Caco-2 (cell line): ENCODE measurements around the gene HTT. TPM values are rescaled to one million over a fixed set of nuclear protein-coding genes. Genes with fewer than 3 reads are reported as not detected.

Source experiments
- BruUV-seq: library from RNA; stranded (reverse); fragments of 400-500 nt; replicated peaks from 2 replicates; lab custom pipeline; 2021; lab: Mats Ljungman, UMichigan
- CTCF ChIA-PET: fragments of 300-600 bp; sonication (Branson Sonifier 250); formaldehyde crosslinking; loops from one replicate; lab custom pipeline; 2022; ENCODE audit warnings: antibody characterized with exemption; lab: Charles Lee
- POLR2A ChIA-PET: fragments of 300-600 bp; sonication (Branson Sonifier 250); formaldehyde crosslinking; loops from one replicate; lab custom pipeline; 2022; ENCODE audit warnings: antibody characterized with exemption; lab: Charles Lee
- DNase-seq, 2 experiments: peaks; one replicate each; pipeline versions ENCODE4 v3.0.0 to v3.0.0-alpha.2; 2020 to 2022
- H3K27me3 ChIP-seq: replicated peaks from 2 replicates; pipeline ENCODE4 v1.6.0; 2011; ENCODE audit warnings: low read length; ENCODE audit not compliant: control insufficient read depth, insufficient read depth
- H3K36me3 ChIP-seq: 2 replicates; pipeline ENCODE4 v1.5.1; 2011; ENCODE audit warnings: low read length; ENCODE audit not compliant: control insufficient read depth, insufficient read depth
- H3K4me1 ChIP-seq: fragments of 250-450 bp; sonication (Bioruptor Pico); 2 replicates; pipeline ENCODE4 v1.5.1; 2020; ENCODE audit warnings: mild to moderate bottlenecking
- H3K4me3 ChIP-seq: 2 replicates; pipeline ENCODE4 v1.5.1; 2011; ENCODE audit warnings: low read depth, mild to moderate bottlenecking, control low read depth, low read length
- H3K9me3 ChIP-seq: fragments of 250-450 bp; sonication (Bioruptor Pico); 2 replicates; pipeline ENCODE4 v1.5.1; 2020; ENCODE audit warnings: mild to moderate bottlenecking, moderate library complexity
- H3K27ac Mint-ChIP-seq: one replicate; pipeline ENCODE4 v1.8.0; 2022; ENCODE audit warnings: mixed read lengths; ENCODE audit not compliant: unreplicated experiment
- H3K27me3 Mint-ChIP-seq: one replicate; pipeline ENCODE4 v1.8.0; 2022; ENCODE audit warnings: mixed read lengths; ENCODE audit not compliant: insufficient read depth, unreplicated experiment
- H3K36me3 Mint-ChIP-seq: one replicate; pipeline ENCODE4 v1.8.0; 2022; ENCODE audit warnings: mild to moderate bottlenecking, mixed read lengths; ENCODE audit not compliant: insufficient read depth, unreplicated experiment
- H3K4me1 Mint-ChIP-seq: one replicate; pipeline ENCODE4 v1.8.0; 2022; ENCODE audit warnings: low read depth, mixed read lengths; ENCODE audit not compliant: unreplicated experiment
- H3K4me3 Mint-ChIP-seq: one replicate; pipeline ENCODE4 v1.8.0; 2022; ENCODE audit warnings: mild to moderate bottlenecking, moderate library complexity, mixed read lengths; ENCODE audit not compliant: unreplicated experiment
- H3K9me3 Mint-ChIP-seq: one replicate; pipeline ENCODE4 v1.8.0; 2022; ENCODE audit warnings: mixed read lengths; ENCODE audit not compliant: unreplicated experiment
- CTCF ChIP-seq, 2 experiments: fragments of 200-600 bp in 1 of 2; IDR thresholded peaks; 1 replicate in 1 of 2; 2 replicates in 1 of 2; pipeline versions ENCODE4 v1.5.1 to v1.8.0; 2011 to 2022; ENCODE audit warnings: antibody characterized with exemption in 1 of 2, control low read depth in 1 of 2, inconsistent platforms in 1 of 2, low read depth in 1 of 2, low read length in 1 of 2, mild to moderate bottlenecking in 1 of 2, moderate library complexity in 1 of 2; ENCODE audit not compliant: insufficient read depth in 1 of 2, severe bottlenecking in 1 of 2, unreplicated experiment in 1 of 2
- intact Hi-C: fragments of 100-400 bp; cut with micrococcal nuclease; formaldehyde crosslinking; loops from one replicate; pipeline ENCODE4 v1.10.0; 2022; ENCODE audit not compliant: unreplicated experiment
- total RNA-seq: library from RNA; stranded (reverse); gene quantifications from 2 replicates; pipeline ENCODE4 v1.2.3, GENCODE V29; 2022

HTT gene
- total RNA-seq, 1 experiment from 2014 or later = 63.3 TPM

DNA sequence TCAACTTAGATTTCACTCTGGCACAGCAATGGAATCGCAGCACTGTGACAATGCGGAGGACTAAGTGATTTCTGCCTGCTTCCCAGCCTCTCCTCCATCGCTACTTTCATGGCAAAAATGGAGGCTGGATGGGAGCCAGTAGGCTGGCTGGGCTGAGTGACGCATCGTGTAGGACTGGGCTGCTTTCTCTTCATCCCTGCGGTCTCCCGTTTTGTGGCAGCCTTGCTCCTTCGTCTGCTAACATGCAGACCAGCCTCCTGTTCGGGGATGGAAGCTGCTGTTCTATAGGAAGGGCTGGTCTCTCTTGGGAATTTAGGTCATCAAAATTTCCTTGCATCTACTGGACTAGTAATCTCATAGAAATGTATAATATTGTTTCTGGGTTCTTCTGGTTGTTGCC, 202.5 kb downstream of the HTT start:
- H3K27ac Mint-ChIP-seq = no peak overlapping the region
- H3K4me3 Mint-ChIP-seq = no peak overlapping the region
- no peaks in the 10 kb centered on the region for H3K36me3 Mint-ChIP-seq
- POLR2A ChIA-PET = no interaction called here
- H3K27me3 Mint-ChIP-seq = peaks cover 16% of the 10 kb centered on the region
- no peak for TF ChIP-seq CTCF (IDR thresholded peaks at IDR 0.05; ENCODE audit: insufficient read depth in 1 of 2, low read depth in 1 of 2, low read length in 1 of 2, severe bottlenecking in 1 of 2, unreplicated experiment in 1 of 2)
- H3K4me1 Mint-ChIP-seq = no peaks in the 10 kb centered on the region
- Histone ChIP-seq H3K27me3 (no peaks in the 10 kb centered on the region), H3K36me3 (no peaks in the 10 kb centered on the region), H3K4me3 (no peak overlapping the region), H3K4me1 (no peaks in the 10 kb centered on the region), H3K9me3 (0 out of 2 replicates have a peak, but pooled peaks cover 3% of the 10 kb centered on the region)
- CTCF ChIA-PET = no interaction called here
- H3K9me3 Mint-ChIP-seq = no peaks in the 10 kb centered on the region
- BruUV-seq = no TSS peak
- DNase-seq = no peak
- intact Hi-C loops = no loop called here

DNA sequence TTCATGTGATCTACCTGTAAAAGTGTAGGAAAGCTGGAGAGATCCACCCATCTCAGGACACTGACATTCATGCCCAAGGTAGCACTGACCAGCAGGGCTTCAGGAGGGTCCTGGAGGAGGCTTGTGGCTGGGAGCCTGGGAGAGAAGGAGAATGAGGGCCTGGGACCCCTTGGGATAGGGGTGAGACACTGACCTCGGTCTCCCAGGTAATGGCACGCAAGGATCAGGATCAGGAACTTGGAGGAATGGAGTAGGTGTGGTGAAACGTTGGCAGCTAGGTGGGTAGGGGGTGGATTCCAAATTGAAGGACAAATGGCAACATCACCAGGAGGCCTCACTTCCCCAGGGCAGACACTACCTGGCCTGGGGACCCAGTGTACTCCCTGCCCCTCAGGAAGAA, 206.0 kb downstream of the HTT start:
- Histone ChIP-seq H3K9me3 (0 out of 2 replicates have a peak, but pooled peaks cover 3% of the 10 kb centered on the region), H3K4me3 (no peak overlapping the region), H3K4me1 (no peaks in the 10 kb centered on the region), H3K27me3 (no peaks in the 10 kb centered on the region), H3K36me3 (no peaks in the 10 kb centered on the region)
- no peaks in the 10 kb centered on the region for H3K36me3 Mint-ChIP-seq
- DNase-seq = no peak
- CTCF ChIA-PET = no interaction called here
- H3K27me3 Mint-ChIP-seq = peaks cover 14% of the 10 kb centered on the region
- no peak for TF ChIP-seq CTCF (IDR thresholded peaks at IDR 0.05; ENCODE audit: insufficient read depth in 1 of 2, low read depth in 1 of 2, low read length in 1 of 2, severe bottlenecking in 1 of 2, unreplicated experiment in 1 of 2)
- H3K9me3 Mint-ChIP-seq = no peaks in the 10 kb centered on the region
- intact Hi-C loops = no loop called here
- no peaks in the 10 kb centered on the region for H3K4me1 Mint-ChIP-seq
- no peak overlapping the region for H3K4me3 Mint-ChIP-seq
- POLR2A ChIA-PET = no interaction called here
- BruUV-seq = no TSS peak
- no peak overlapping the region for H3K27ac Mint-ChIP-seq

- intact Hi-C loops = no loop called here
- Mint-ChIP-seq H3K27me3 (peaks cover 3% of the 10 kb centered on the region), H3K4me3 (no peak overlapping the region), H3K9me3 (no peaks in the 10 kb centered on the region), H3K27ac (no peak overlapping the region), H3K36me3 (no peaks in the 10 kb centered on the region), H3K4me1 (no peaks in the 10 kb centered on the region)
- Histone ChIP-seq H3K9me3 (0 out of 2 replicates have a peak, but pooled peaks cover 3% of the 10 kb centered on the region), H3K36me3 (no peaks in the 10 kb centered on the region), H3K27me3 (no peaks in the 10 kb centered on the region), H3K4me1 (no peaks in the 10 kb centered on the region), H3K4me3 (no peak overlapping the region)
- TF ChIP-seq CTCF (IDR thresholded peaks at IDR 0.05; ENCODE audit: insufficient read depth in 1 of 2, low read depth in 1 of 2, low read length in 1 of 2, severe bottlenecking in 1 of 2, unreplicated experiment in 1 of 2) = no peak
- ChIA-PET CTCF (no interaction called here), POLR2A (no interaction called here)
- no TSS peak for BruUV-seq
- no peak for DNase-seq
Measured at GRCh38 chr4:3283483-3283882, 209.0 kb downstream of the HTT start.
